ENCODE results near the gene MTA3.

- TF ChIP-seq, protein P1, sequence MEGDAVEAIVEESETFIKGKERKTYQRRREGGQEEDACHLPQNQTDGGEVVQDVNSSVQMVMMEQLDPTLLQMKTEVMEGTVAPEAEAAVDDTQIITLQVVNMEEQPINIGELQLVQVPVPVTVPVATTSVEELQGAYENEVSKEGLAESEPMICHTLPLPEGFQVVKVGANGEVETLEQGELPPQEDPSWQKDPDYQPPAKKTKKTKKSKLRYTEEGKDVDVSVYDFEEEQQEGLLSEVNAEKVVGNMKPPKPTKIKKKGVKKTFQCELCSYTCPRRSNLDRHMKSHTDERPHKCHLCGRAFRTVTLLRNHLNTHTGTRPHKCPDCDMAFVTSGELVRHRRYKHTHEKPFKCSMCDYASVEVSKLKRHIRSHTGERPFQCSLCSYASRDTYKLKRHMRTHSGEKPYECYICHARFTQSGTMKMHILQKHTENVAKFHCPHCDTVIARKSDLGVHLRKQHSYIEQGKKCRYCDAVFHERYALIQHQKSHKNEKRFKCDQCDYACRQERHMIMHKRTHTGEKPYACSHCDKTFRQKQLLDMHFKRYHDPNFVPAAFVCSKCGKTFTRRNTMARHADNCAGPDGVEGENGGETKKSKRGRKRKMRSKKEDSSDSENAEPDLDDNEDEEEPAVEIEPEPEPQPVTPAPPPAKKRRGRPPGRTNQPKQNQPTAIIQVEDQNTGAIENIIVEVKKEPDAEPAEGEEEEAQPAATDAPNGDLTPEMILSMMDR (IDR thresholded peaks at IDR 0.05) = no peak
- no peak for TF ChIP-seq EZH2 (IDR thresholded peaks at IDR 0.05)
- TF ChIP-seq EZH2phosphoT487 (IDR thresholded peaks at IDR 0.05) = no peak
These were observed 188.6 kb downstream of the MTA3 start for GRCh38 chr2:42756966-42757513.
